IMR-90 (cell line): ENCODE measurements around the gene FGA. TPM values are rescaled to one million over a fixed set of nuclear protein-coding genes. Genes with fewer than 3 reads are reported as not detected.

Experiments
- ATAC-seq: fragments of 200-7000 bp; cut with Tn5 transposase; 2 replicates; pipeline ENCODE4 v1.9.1; 2020; ENCODE audit warnings: low read depth, mild to moderate bottlenecking, moderate library complexity
- BruUV-seq: library from RNA; stranded (reverse); fragments of 400-500 nt; replicated peaks from 2 replicates; lab custom pipeline; 2021; lab: Mats Ljungman, UMichigan
- CTCF ChIA-PET: fragments of 300-600 bp; formaldehyde crosslinking; extraction: SDS; loops from one replicate; lab custom pipeline; 2021; ENCODE audit warnings: antibody characterized with exemption; lab: Yijun Ruan, JAX
- POLR2A ChIA-PET: fragments of 300-600 bp; sonication (Branson Sonifier 250); formaldehyde crosslinking; loops from one replicate; lab custom pipeline; 2022; ENCODE audit warnings: antibody characterized with exemption; ENCODE audit not compliant: unreplicated experiment; lab: Charles Lee
- DNase-seq: peaks from one replicate; pipeline ENCODE4 v3.0.0; 2013
- H2AFZ ChIP-seq: replicated peaks from 2 replicates; pipeline ENCODE3; 2013; ENCODE audit warnings: low read length, mild to moderate bottlenecking; ENCODE audit not compliant: poor library complexity
- H2AK5ac ChIP-seq: 2 replicates; pipeline ENCODE4 v1.6.1; 2013; ENCODE audit warnings: low read depth, low read length, inconsistent platforms
- H2AK9ac ChIP-seq: replicated peaks from 2 replicates; pipeline ENCODE3; 2013; ENCODE audit warnings: mild to moderate bottlenecking, low read depth, low read length, moderate library complexity; ENCODE audit not compliant: poor library complexity
- H2BK120ac ChIP-seq: 2 replicates; pipeline ENCODE4 v1.6.1; 2013; ENCODE audit warnings: low read depth, low read length, inconsistent platforms
- H2BK15ac ChIP-seq: 3 replicates; pipeline ENCODE4 v1.6.1; 2013; ENCODE audit warnings: low read depth, low read length, inconsistent platforms
- H2BK20ac ChIP-seq: 2 replicates; pipeline ENCODE4 v1.6.1; 2013; ENCODE audit warnings: low read depth, mild to moderate bottlenecking, inconsistent platforms, low read length, moderate library complexity
- H2BK5ac ChIP-seq: 2 replicates; pipeline ENCODE4 v1.6.1; 2013; ENCODE audit warnings: mild to moderate bottlenecking, low read depth, low read length, inconsistent platforms; ENCODE audit not compliant: poor library complexity, severe bottlenecking
- H3K14ac ChIP-seq: replicated peaks from 2 replicates; pipeline ENCODE4 v1.6.1; 2013; ENCODE audit warnings: low read depth, low read length, inconsistent platforms
- H3K18ac ChIP-seq: 2 replicates; pipeline ENCODE4 v1.6.1; 2013; ENCODE audit warnings: low read depth, low read length, control low read depth
- H3K23ac ChIP-seq: 2 replicates; pipeline ENCODE4 v1.6.1; 2013; ENCODE audit warnings: low read depth, low read length, inconsistent platforms
- H3K27ac ChIP-seq: 2 replicates; pipeline ENCODE4 v1.5.1; 2013; ENCODE audit warnings: mild to moderate bottlenecking, control low read depth, low read length; ENCODE audit not compliant: insufficient read depth
- H3K27me3 ChIP-seq: 2 replicates; pipeline ENCODE4 v1.6.1; 2013; ENCODE audit warnings: low read length; ENCODE audit not compliant: control insufficient read depth, insufficient read depth
- H3K36me3 ChIP-seq: 2 replicates; pipeline ENCODE4 v1.6.1; 2013; ENCODE audit warnings: low read length, mixed read lengths; ENCODE audit not compliant: control insufficient read depth, insufficient read depth
- H3K4ac ChIP-seq: 2 replicates; pipeline ENCODE4 v1.6.1; 2013; ENCODE audit warnings: low read depth, low read length, inconsistent platforms
- H3K4me1 ChIP-seq: 2 replicates; pipeline ENCODE4 v1.6.1; 2013; ENCODE audit warnings: low read length, mixed read lengths; ENCODE audit not compliant: control insufficient read depth, insufficient read depth
- H3K4me2 ChIP-seq: 2 replicates; pipeline ENCODE4 v1.6.1; 2013; ENCODE audit warnings: low read depth, mild to moderate bottlenecking, control low read depth, low read length, moderate library complexity
- H3K4me3 ChIP-seq: 2 replicates; pipeline ENCODE4 v1.5.1; 2013; ENCODE audit warnings: low read depth, mild to moderate bottlenecking, control low read depth, low read length, moderate library complexity; ENCODE audit not compliant: insufficient read depth
- H3K56ac ChIP-seq: 2 replicates; pipeline ENCODE4 v1.6.1; 2013; ENCODE audit warnings: low read length, inconsistent platforms; ENCODE audit not compliant: insufficient read depth; ENCODE audit errors: extremely low read depth
- H3K79me1 ChIP-seq, 2 experiments: 2 replicates each; pipeline ENCODE4 v1.6.1; 2013; ENCODE audit warnings: low read length in 2 of 2, inconsistent platforms in 1 of 2, low read depth in 1 of 2
- H3K9ac ChIP-seq: 2 replicates; pipeline ENCODE4 v1.6.1; 2013; ENCODE audit warnings: low read depth, low read length, control low read depth
- H3K9me1 ChIP-seq: 2 replicates; pipeline ENCODE4 v1.6.1; 2013; ENCODE audit warnings: low read length, inconsistent platforms; ENCODE audit not compliant: insufficient read depth
- H3K9me3 ChIP-seq: 2 replicates; pipeline ENCODE4 v1.6.1; 2013; ENCODE audit warnings: low read length; ENCODE audit not compliant: control insufficient read depth, insufficient read depth
- H4K20me1 ChIP-seq: 2 replicates; pipeline ENCODE4 v1.6.1; 2013; ENCODE audit warnings: low read length, inconsistent platforms; ENCODE audit not compliant: insufficient read depth
- H4K5ac ChIP-seq: 2 replicates; pipeline ENCODE4 v1.6.1; 2013; ENCODE audit warnings: mild to moderate bottlenecking, low read depth, low read length, control low read depth
- H4K8ac ChIP-seq, 2 experiments: 2 replicates each; pipeline ENCODE4 v1.6.1; 2013; ENCODE audit warnings: low read depth in 2 of 2, low read length in 2 of 2, control low read depth in 1 of 2, inconsistent platforms in 1 of 2
- H4K91ac ChIP-seq: 2 replicates; pipeline ENCODE4 v1.6.1; 2013; ENCODE audit warnings: low read depth, low read length, inconsistent platforms; ENCODE audit not compliant: insufficient read depth
- CTCF ChIP-seq: conservative IDR thresholded peaks from 2 replicates; pipeline ENCODE4 v1.5.1; 2012; ENCODE audit warnings: mild to moderate bottlenecking, low read depth, low read length, improper control_type of control experiment
- FOS ChIP-seq: fragments of 150-350 bp; IDR thresholded peaks from 2 replicates; pipeline ENCODE4 v1.6.1; 2016; ENCODE audit warnings: low read depth, low read length
- MAFK ChIP-seq: IDR thresholded peaks from 2 replicates; pipeline ENCODE4 v1.6.1; 2012; ENCODE audit warnings: low read depth, low read length, improper control_type of control experiment
- MAZ ChIP-seq: IDR thresholded peaks from 2 replicates; pipeline ENCODE4 v1.6.1; 2012; ENCODE audit warnings: low read depth, mild to moderate bottlenecking, low read length, improper control_type of control experiment, moderate library complexity, borderline replicate concordance
- RAD21 ChIP-seq: IDR thresholded peaks from 2 replicates; pipeline ENCODE4 v1.6.1; 2012; ENCODE audit warnings: low read length, improper control_type of control experiment
- RCOR1 ChIP-seq: IDR thresholded peaks from 2 replicates; pipeline ENCODE4 v1.6.1; 2012; ENCODE audit warnings: mild to moderate bottlenecking, low read length, improper control_type of control experiment; ENCODE audit not compliant: insufficient replicate concordance
- SMC3 ChIP-seq: fragments of 150-350 bp; IDR thresholded peaks from 2 replicates; pipeline ENCODE4 v1.6.1; 2016; ENCODE audit warnings: low read depth, mild to moderate bottlenecking, antibody characterized with exemption, low read length, moderate library complexity
- WGBS, 2 experiments: methylation state at CpG; one replicate each; pipeline versions ENCODE4 v1.1.5 to v1.1.7; 2013; ENCODE audit warnings: missing lambda C conversion rate in 2 of 2; ENCODE audit not compliant: insufficient read length in 1 of 2; ENCODE audit errors: extremely low coverage in 2 of 2; 5-methylcytosine and 5-hydroxymethylcytosine counted together
- dilution Hi-C: fragments of 300-500 bp; cut with HindIII; formaldehyde crosslinking; loops from one replicate; pipeline ENCODE4 v1.14.3; 2018; ENCODE audit warnings: low sequenced_read_pairs; ENCODE audit not compliant: unreplicated experiment
- in situ Hi-C: fragments of 300-500 bp; cut with MboI; formaldehyde crosslinking; loops from 3 replicates; pipeline ENCODE4 v1.14.3; 2019; ENCODE audit warnings: low sequenced_read_pairs, inconsistent platforms, mixed read lengths
- intact Hi-C: fragments of 100-400 bp; cut with micrococcal nuclease; formaldehyde crosslinking; loops from 2 replicates; pipeline ENCODE4 v1.10.0; 2022
- polyA plus RNA-seq, 3 experiments: library from polyadenylated mRNA; depleted of rRNA; stranded (reverse); fragments of >200 nt; gene quantifications; 2 replicates each; pipeline ENCODE4 v1.2.3, GENCODE V29; 2012; ENCODE audit warnings: low replicate concordance in 1 of 3
- total RNA-seq: library from RNA; depleted of rRNA; stranded (reverse); fragments of >200 nt; gene quantifications from 2 replicates; pipeline ENCODE4 v1.2.3, GENCODE V29; 2012

Gene FGA
- total and polyA plus RNA-seq, 2 of the 4 experiments (the other 2 are of a cell fraction) = not detected

- Histone ChIP-seq H3K4ac (no peak overlapping the region), H4K8ac (no peak overlapping the region), H3K27me3 (no peaks in the 10 kb centered on the region), H3K56ac (no peak overlapping the region), H3K18ac (no peak overlapping the region), H2AK9ac (no peak overlapping the region), H2BK20ac (no peak overlapping the region), H3K36me3 (no peaks in the 10 kb centered on the region), H3K14ac (no peak overlapping the region), H2AFZ (no peak overlapping the region), H3K9me3 (no peaks in the 10 kb centered on the region), H4K5ac (no peak overlapping the region), H2BK15ac (no peak overlapping the region), H3K9ac (no peak overlapping the region), H3K4me2 (no peak overlapping the region), H2BK5ac (no peak overlapping the region), H3K4me3 (no peak overlapping the region), H3K27ac (no peak overlapping the region), H3K79me1 (no peaks in the 10 kb centered on the region), H2AK5ac (no peak overlapping the region), H4K91ac (no peak overlapping the region), H4K20me1 (no peaks in the 10 kb centered on the region), H3K4me1 (no peaks in the 10 kb centered on the region), H3K23ac (no peak overlapping the region), H2BK120ac (no peak overlapping the region), H3K9me1 (no peaks in the 10 kb centered on the region)
- in situ Hi-C loops (loop anchor here (5.0 kb wide), 1 partner anchor 67 kb away; the partner anchor contains the start of gene PLRG1), intact Hi-C loops (loop anchor here (1.0 kb wide), 2 partner anchors 60 to 67 kb away; no protein-coding TSS in a partner anchor), dilution Hi-C loops (no loop called here)
- no peak for TF ChIP-seq RCOR1
- TF ChIP-seq MAZ = no peak
- peak; percentile 68 for TF ChIP-seq CTCF
- TF ChIP-seq MAFK = no peak
- TF ChIP-seq FOS = no peak
- TF ChIP-seq RAD21 = peak; percentile 56
- TF ChIP-seq SMC3 = peak; percentile 62
- no CpG with 5 or more reads among the region's 4 CpGs for WGBS, 2 experiments
- CTCF ChIA-PET = interaction anchor here (1.0 to 2.5 kb wide), 11 partner anchors 9 to 69 kb away, joined by 3 to 21 read pairs (median 5); partner anchors contain the start of genes FGB and PLRG1
- ATAC-seq (peak; percentile 79), DNase-seq (peak; percentile 30)
- BruUV-seq = no TSS peak
- POLR2A ChIA-PET = interaction anchor here (0.6 kb wide), 2 partner anchors 8 to 121 kb away, joined by 4 to 8 read pairs; no protein-coding TSS in a partner anchor
These were observed 28.3 kb upstream of the FGA start for GRCh38 chr4:154618708-154619315.
